Activated T-cell treated with anti-CD3 and anti-CD28 coated beads, Interleukin-2, amount 50 U/mL, for 48 hours (primary cell): ENCODE data around the gene DDX27.

ENCODE experiments used
- DNase-seq, 2 experiments: peaks; one replicate each; pipeline ENCODE4 v3.0.0-alpha.2; 2020

The DDX27 gene

DNA sequence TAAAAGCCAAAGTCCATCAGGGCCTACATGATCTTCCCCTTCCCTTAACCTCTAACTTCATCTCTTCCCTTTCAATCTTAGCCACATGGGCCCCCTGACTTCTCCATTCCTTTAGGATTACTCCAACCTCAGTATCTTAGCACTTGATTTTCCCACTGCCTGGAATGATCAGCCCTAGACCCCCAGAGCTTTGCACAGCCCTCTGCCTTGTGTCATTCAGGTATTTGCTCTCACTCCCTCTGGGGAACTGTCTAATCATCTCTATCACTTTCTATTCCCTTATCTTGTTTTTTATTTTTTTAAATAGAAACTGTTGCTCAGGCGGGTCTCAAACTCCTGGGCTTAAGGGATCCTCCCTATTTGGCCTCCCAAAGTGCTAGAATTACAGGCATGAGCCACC is 72.0 kb downstream of the DDX27 start:
- DNase-seq = no peak

DNA sequence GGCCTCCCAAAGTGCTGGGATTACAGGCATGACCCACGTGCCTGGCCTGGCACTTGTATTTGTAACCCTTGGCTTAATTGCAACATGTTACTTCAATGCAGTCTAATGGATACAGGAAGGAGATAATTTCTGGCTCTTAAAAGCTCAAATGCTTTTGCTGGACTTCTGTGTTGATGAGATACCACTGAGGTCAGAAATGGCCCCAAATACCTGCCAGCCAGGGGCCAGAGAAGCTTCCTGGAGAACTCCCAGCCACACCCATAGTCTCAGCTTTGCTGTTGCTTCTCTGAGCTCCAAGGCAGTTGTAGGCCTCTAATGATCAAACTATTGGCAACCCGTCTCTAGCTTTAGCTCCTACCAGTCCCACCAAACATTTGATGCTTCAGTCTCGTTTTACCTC is 72.8 kb downstream of the DDX27 start:
- DNase-seq = no peak

- DNase-seq = no peak
Measured at GRCh38 chr20:49293122-49293521, 73.9 kb downstream of the DDX27 start.
